NCI-H524 treated with DMSO at 0.1 percent for 48 hours (cell line): ENCODE data around the gene CEBPE.

ENCODE experiments used
- DNase-seq: peaks from one replicate; lab custom pipeline; 2025; lab: John Stamatoyannopoulos, UW

CEBPE gene

GRCh38 chr14:23118506-23119362 is at the start of gene CEBPE:
TSS of gene CEBPE (minus strand) at chr14:23119255. CDS start at chr14:23119091, 164 bp downstream.
- no peak for DNase-seq

GRCh38 chr14:23168246-23168645 is 49.2 kb upstream of the CEBPE start:
- DNase-seq: no peak

GRCh38 chr14:23167116-23167847 is 48.2 kb upstream of the CEBPE start:
- DNase-seq: no peak

GRCh38 chr14:23164949-23165348 is 45.9 kb upstream of the CEBPE start:
- no peak for DNase-seq

GRCh38 chr14:23164250-23164649 is 45.2 kb upstream of the CEBPE start:
- no peak for DNase-seq

GRCh38 chr14:23163830-23164229 is 44.8 kb upstream of the CEBPE start:
- DNase-seq: no peak

- DNase-seq: no peak
Observed at GRCh38 chr14:23162800-23163199, 43.7 kb upstream of the CEBPE start.

- DNase-seq: no peak
Observed at GRCh38 chr14:23162005-23162404, 43.0 kb upstream of the CEBPE start.

- DNase-seq: no peak
Observed at GRCh38 chr14:23160924-23161522, 42.0 kb upstream of the CEBPE start.

GRCh38 chr14:23159532-23159931 is 40.5 kb upstream of the CEBPE start:
- DNase-seq: no peak

- DNase-seq: no peak
Observed at GRCh38 chr14:23158779-23159178, 39.7 kb upstream of the CEBPE start.

GRCh38 chr14:23154964-23155587 is 36.0 kb upstream of the CEBPE start:
- no peak for DNase-seq

- DNase-seq: no peak
Observed at GRCh38 chr14:23153851-23154796, 35.1 kb upstream of the CEBPE start.

GRCh38 chr14:23151342-23151741 is 32.3 kb upstream of the CEBPE start:
- no peak for DNase-seq

GRCh38 chr14:23149745-23150144 is 30.7 kb upstream of the CEBPE start:
- DNase-seq: no peak

- no peak for DNase-seq
Observed at GRCh38 chr14:23148591-23149249, 29.7 kb upstream of the CEBPE start.

- no peak for DNase-seq
Observed at GRCh38 chr14:23147676-23148075, 28.6 kb upstream of the CEBPE start.

- no peak for DNase-seq
Observed at GRCh38 chr14:23146980-23147379, 27.9 kb upstream of the CEBPE start.

- no peak for DNase-seq
Observed at GRCh38 chr14:23146351-23146910, 27.4 kb upstream of the CEBPE start.

- DNase-seq: no peak
Observed at GRCh38 chr14:23145794-23146350, 26.8 kb upstream of the CEBPE start.
